HG03196 (cell line): ENCODE data around the gene CMIP.

Experiments
- ATAC-seq: cut with Tn5 transposase; IDR thresholded peaks from one replicate; pipeline ENCODE4 v1.9.1; 2021; ENCODE audit not compliant: unreplicated experiment

The CMIP gene

GRCh38 chr16:81709016-81709900 is 264.6 kb downstream of the CMIP start:
- ATAC-seq: no peak

GRCh38 chr16:81710044-81710443 is 265.4 kb downstream of the CMIP start:
- ATAC-seq: no peak

GRCh38 chr16:81710596-81710995 is 266.0 kb downstream of the CMIP start:
- no peak for ATAC-seq

- no peak for ATAC-seq
Observed at GRCh38 chr16:81711657-81712319, 267.2 kb downstream of the CMIP start.

- no peak for ATAC-seq
Observed at GRCh38 chr16:81712681-81713080, 268.1 kb downstream of the CMIP start.

GRCh38 chr16:81713295-81713772 is 268.7 kb downstream of the CMIP start:
- no peak for ATAC-seq

GRCh38 chr16:81713796-81714195 is 269.2 kb downstream of the CMIP start:
- no peak for ATAC-seq

- no peak for ATAC-seq
Observed at GRCh38 chr16:81714583-81714982, 270.0 kb downstream of the CMIP start.

GRCh38 chr16:81715358-81716196 is 271.0 kb downstream of the CMIP start:
- ATAC-seq: peak; percentile 43

GRCh38 chr16:81716478-81717225 is 272.0 kb downstream of the CMIP start:
- peak; percentile 66 for ATAC-seq

GRCh38 chr16:81717662-81718189 is 273.1 kb downstream of the CMIP start:
- no peak for ATAC-seq

- ATAC-seq: no peak
Observed at GRCh38 chr16:81718637-81719036, 274.0 kb downstream of the CMIP start.

GRCh38 chr16:81719993-81720392 is 275.4 kb downstream of the CMIP start:
- ATAC-seq: no peak

- ATAC-seq: no peak
Observed at GRCh38 chr16:81720973-81721906, 276.6 kb downstream of the CMIP start.

GRCh38 chr16:81723098-81723723 is 278.6 kb downstream of the CMIP start:
- peak; percentile 47 for ATAC-seq

GRCh38 chr16:81728435-81728834 is 283.8 kb downstream of the CMIP start:
- no peak for ATAC-seq

GRCh38 chr16:81729451-81729850 is 284.8 kb downstream of the CMIP start:
- no peak for ATAC-seq

- peak; percentile 72 for ATAC-seq
Observed at GRCh38 chr16:81730090-81731051, 285.8 kb downstream of the CMIP start.
